Heart right ventricle (tissue), 16 donors: ENCODE measurements around the gene ZCCHC2. TPM values are rescaled to one million over a fixed set of nuclear protein-coding genes. Genes with fewer than 3 reads are reported as not detected.

ENCODE experiments used
- ATAC-seq, 8 donors: fragments of 200-7000 bp; cut with Tn5 transposase; one replicate each; pipeline ENCODE4 v1.9.1; 2020; ENCODE audit warnings: mild to moderate bottlenecking in 8 of 8, moderate library complexity in 8 of 8, moderate number of reproducible peaks in 1 of 8
- DNase-seq, 2 donors: peaks; one replicate each; pipeline ENCODE4 v3.0.0-alpha.2; 2020
- H3K27ac ChIP-seq, 10 donors: fragments of 200-600 bp; sonication (generic) in 2 of 10; one replicate each; pipeline versions ENCODE4 v1.5.0 to v1.8.0; 2020 to 2022; ENCODE audit warnings: mild to moderate bottlenecking in 3 of 10
- H3K27me3 ChIP-seq, 7 donors: fragments of 200-600 bp; one replicate each; pipeline ENCODE4 v1.8.0; 2021 to 2022; ENCODE audit warnings: mild to moderate bottlenecking in 2 of 7
- H3K36me3 ChIP-seq, 9 donors: fragments of 200-600 bp; sonication (generic) in 1 of 9; one replicate each; pipeline versions ENCODE4 v1.5.0 to v1.8.0; 2020 to 2022; ENCODE audit warnings: mild to moderate bottlenecking in 2 of 9
- H3K4me1 ChIP-seq, 9 donors: fragments of 200-600 bp; sonication (generic) in 1 of 9; one replicate each; pipeline versions ENCODE4 v1.5.0 to v1.8.0; 2020 to 2022; ENCODE audit warnings: mild to moderate bottlenecking in 4 of 9
- H3K4me3 ChIP-seq, 10 donors: fragments of 200-600 bp; sonication (generic) in 2 of 10; one replicate each; pipeline versions ENCODE4 v1.5.0 to v1.8.0; 2020 to 2022; ENCODE audit warnings: mild to moderate bottlenecking in 7 of 10, moderate library complexity in 2 of 10
- H3K9me3 ChIP-seq, 11 donors: fragments of 200-600 bp in 10 of 11; sonication (generic) in 2 of 11; one replicate each; pipeline versions ENCODE4 v1.5.0 to v1.8.0; 2013 to 2022; ENCODE audit warnings: mild to moderate bottlenecking in 2 of 11, control low read depth in 1 of 11, moderate library complexity in 1 of 11
- WGBS, 2 donors: extraction: QIAGEN DNeasy Blood & Tissue Kit; methylation state at CpG; one replicate each; pipeline ENCODE4 v1.1.7; 2013; ENCODE audit warnings: inconsistent platforms in 1 of 2; 5-methylcytosine and 5-hydroxymethylcytosine counted together
- intact Hi-C, 10 donors: fragments of 100-400 bp; cut with DNase I; formaldehyde crosslinking; loops; one replicate each; pipeline versions ENCODE4 v1.11.1 to v1.14.2; 2022
- polyA plus RNA-seq, 2 donors: library from polyadenylated mRNA; stranded (reverse); fragments of 200-250 nt; gene quantifications; one replicate each; pipeline ENCODE4 v1.2.3, GENCODE V29; 2013
- total RNA-seq, 10 donors: library from RNA; stranded (reverse); fragmentation: NEBNext Ultra II Directional in 3 of 10; extraction: Animal tissue kit (Norgen Biotek cat#: 25700) in 3 of 10; gene quantifications; one replicate each; pipeline versions ENCODE4 v1.2.1 to v1.2.4, GENCODE V29; 2021 to 2023
- TF ChIP-seq, protein P1 (sequence below), 9 donors: fragments of 200-600 bp; sonication (generic) in 2 of 9; IDR thresholded peaks; one replicate each; pipeline versions ENCODE4 v1.5.0 to v1.8.0; 2021 to 2022; ENCODE audit warnings: antibody characterized with exemption in 9 of 9, mild to moderate bottlenecking in 5 of 9, moderate library complexity in 1 of 9
- donor health status: Arrhythmogenic right ventricular cardiomyopathy.
- donor health status: ischemic (EF 13 %, LVEDD 7.1; RV severe dilation, severe dysfunction).
- donor health status: healthy with polysubstance abuse.
- donor health status: DM: no; HTN: yes; CAD: no.
- donor health status: DM: no; HTN: no; CAD: no.
- donor health status: ischemic (EF 25% LVEDD 6.9; RV normal size, moderate dysfunction).
- donor health status: ischemic (EF 25% LVEDD 5.7; RV mildly dilated, moderate dysfunction).
- donor health status: healthy.
- donor health status: DM: yes; HTN: yes; CAD: no.
- donor health status: Ischemic cardiomyopathy.
- donor health status: ischemic (EF 35%, LVEDD 5.7; RV mildly dilated, moderate dysfunction).
- donor health status: nonischemic (EF 11% LVEDD 7.7; RV severe dilation, severe dysfunction).
- donor health status: DM: yes; HTN: yes; CAD: no.
- donor health status: PGD.
- donor health status: ischemic (EF 29% LVEDD 5.4; RV normal size, mild dysfunction).
- donor health status: nonischemic (EF 23%, LVEDD 6.1; RV moderate dilation, normal function).

The ZCCHC2 gene
- total and polyA plus RNA-seq, 12 donors: 7.0 to 45.3 (median 19.1) TPM

DNA sequence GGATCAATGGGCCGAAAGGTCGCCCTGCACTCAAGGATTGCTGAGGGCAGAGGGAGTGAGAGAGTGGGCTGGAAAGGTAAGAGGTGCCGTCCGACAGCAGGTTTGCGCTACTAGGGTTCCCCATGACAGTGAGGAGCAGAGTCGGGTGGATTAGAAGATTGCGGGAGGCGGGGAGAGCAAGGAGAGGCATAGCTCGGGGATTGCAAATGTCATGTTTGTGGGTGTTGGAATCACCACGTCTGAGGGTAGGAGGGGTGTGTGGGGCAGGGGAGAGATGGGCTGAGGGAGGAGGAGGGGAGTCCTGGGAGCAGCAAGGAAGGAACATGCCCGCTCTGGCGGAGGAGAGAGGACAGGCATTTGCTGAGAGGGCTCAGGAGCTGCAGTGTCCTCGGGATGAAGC lies 81.2 kb downstream of the ZCCHC2 start:
- H3K9me3 ChIP-seq: peaks cover 0 to 4% (median 0%) of the 10 kb centered on the region in 11 donors
- H3K27me3 ChIP-seq: peaks cover 0 to 23% (median 10%) of the 10 kb centered on the region in 7 donors
- no peaks in the 10 kb centered on the region for H3K4me1 ChIP-seq
- no peak for ATAC-seq
- intact Hi-C loops: loop anchor here in 3 of 10 donors (10.0 kb wide), 3 partner anchors 51 to 771 kb away; no protein-coding TSS in a partner anchor
- no peak for DNase-seq
- H3K4me3 ChIP-seq: no peak overlapping the region
- TF ChIP-seq, protein P1, sequence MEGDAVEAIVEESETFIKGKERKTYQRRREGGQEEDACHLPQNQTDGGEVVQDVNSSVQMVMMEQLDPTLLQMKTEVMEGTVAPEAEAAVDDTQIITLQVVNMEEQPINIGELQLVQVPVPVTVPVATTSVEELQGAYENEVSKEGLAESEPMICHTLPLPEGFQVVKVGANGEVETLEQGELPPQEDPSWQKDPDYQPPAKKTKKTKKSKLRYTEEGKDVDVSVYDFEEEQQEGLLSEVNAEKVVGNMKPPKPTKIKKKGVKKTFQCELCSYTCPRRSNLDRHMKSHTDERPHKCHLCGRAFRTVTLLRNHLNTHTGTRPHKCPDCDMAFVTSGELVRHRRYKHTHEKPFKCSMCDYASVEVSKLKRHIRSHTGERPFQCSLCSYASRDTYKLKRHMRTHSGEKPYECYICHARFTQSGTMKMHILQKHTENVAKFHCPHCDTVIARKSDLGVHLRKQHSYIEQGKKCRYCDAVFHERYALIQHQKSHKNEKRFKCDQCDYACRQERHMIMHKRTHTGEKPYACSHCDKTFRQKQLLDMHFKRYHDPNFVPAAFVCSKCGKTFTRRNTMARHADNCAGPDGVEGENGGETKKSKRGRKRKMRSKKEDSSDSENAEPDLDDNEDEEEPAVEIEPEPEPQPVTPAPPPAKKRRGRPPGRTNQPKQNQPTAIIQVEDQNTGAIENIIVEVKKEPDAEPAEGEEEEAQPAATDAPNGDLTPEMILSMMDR (IDR thresholded peaks at IDR 0.05): no peak
- H3K27ac ChIP-seq: no peak overlapping the region
- no peaks in the 10 kb centered on the region for H3K36me3 ChIP-seq
- WGBS, 2 donors: 79 to 88% methylated on average over 13 of the region's 13 CpGs

DNA sequence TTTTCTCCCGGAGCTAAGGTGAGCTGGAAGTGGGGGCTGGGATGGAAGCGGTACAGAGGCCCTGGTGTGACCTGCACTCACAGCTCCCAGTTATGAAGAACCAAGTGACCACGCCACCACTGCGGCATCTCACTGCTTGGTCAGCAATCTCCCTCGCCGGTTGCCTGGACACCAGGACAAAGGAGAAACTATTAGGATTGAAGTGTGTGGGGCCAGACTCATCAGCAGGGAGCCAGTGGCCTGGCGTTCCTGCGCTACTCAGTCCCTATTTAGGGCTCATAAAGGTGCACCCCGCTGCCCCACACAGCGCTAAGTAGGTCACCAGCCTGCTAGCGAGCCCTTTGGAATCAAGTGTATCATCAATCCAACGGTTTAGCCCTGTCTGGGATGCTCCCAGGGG lies 82.9 kb downstream of the ZCCHC2 start:
- 94 to 96% methylated on average over 12 of the region's 12 CpGs for WGBS, 2 donors
- no peak for ATAC-seq
- DNase-seq: no peak
- peaks cover 0 to 12% (median 6%) of the 10 kb centered on the region in 7 donors for H3K27me3 ChIP-seq
- TF ChIP-seq, protein P1 (IDR thresholded peaks at IDR 0.05): no peak
- no peaks in the 10 kb centered on the region for H3K36me3 ChIP-seq
- peaks cover 0 to 11% (median 3%) of the 10 kb centered on the region in 9 donors for H3K4me1 ChIP-seq
- no peak overlapping the region for H3K27ac ChIP-seq
- intact Hi-C loops: loop anchor here in 3 of 10 donors (10.0 kb wide), 3 partner anchors 49 to 769 kb away; no protein-coding TSS in a partner anchor
- peaks cover 0 to 4% (median 0%) of the 10 kb centered on the region in 11 donors for H3K9me3 ChIP-seq
- H3K4me3 ChIP-seq: no peak overlapping the region

DNA sequence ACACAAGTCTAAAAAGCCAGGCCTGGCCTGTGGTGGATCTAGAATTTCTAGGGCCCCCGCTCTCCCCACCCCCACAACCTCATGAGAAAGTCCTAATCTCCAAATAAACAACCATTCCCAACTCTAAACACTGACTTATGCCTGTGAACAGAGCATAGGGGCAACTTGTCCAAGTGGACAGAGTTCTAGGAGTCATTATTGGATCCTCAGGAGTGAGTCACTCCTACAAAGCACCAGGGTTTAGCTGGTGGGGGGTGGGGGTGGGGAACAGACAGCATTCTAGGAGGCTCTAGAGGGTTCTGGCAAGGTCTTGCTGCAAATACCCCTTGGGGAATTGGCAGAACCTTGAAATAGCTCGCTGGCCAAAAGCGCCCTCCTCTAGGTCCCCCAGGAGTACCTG lies 83.3 kb downstream of the ZCCHC2 start:
- intact Hi-C loops: loop anchor here in 3 of 10 donors (10.0 kb wide), 3 partner anchors 49 to 769 kb away; no protein-coding TSS in a partner anchor
- peaks cover 0 to 10% (median 3%) of the 10 kb centered on the region in 7 donors for H3K27me3 ChIP-seq
- TF ChIP-seq, protein P1 (IDR thresholded peaks at IDR 0.05): no peak
- H3K4me1 ChIP-seq: peaks cover 2 to 15% (median 7%) of the 10 kb centered on the region in 9 donors
- H3K27ac ChIP-seq: no peak overlapping the region
- WGBS, 2 donors: 89 to 91% methylated on average over 3 of the region's 3 CpGs
- peaks cover 0 to 4% (median 0%) of the 10 kb centered on the region in 11 donors for H3K9me3 ChIP-seq
- H3K36me3 ChIP-seq: no peaks in the 10 kb centered on the region
- ATAC-seq (no peak), DNase-seq (no peak)
- no peak overlapping the region for H3K4me3 ChIP-seq

DNA sequence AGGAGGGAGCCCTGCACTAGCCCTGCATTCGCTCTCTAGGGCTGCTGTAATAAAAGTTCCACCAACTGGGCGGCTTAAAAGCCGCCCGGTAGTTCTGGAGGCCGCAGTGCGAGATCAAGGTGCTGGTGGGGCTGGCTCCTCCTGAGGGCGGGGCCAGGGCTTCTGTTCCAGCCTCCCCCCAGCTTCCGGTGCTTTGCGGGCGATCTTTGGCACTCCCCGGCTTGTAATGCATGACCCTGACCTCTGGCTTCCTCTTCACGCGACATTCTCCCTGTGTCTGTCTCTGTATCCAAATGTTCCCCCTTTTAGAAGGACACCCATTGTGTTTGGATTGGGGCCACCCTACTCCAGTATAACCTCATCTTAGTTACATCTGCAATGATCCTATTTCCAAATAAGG lies 84.5 kb downstream of the ZCCHC2 start:
- H3K36me3 ChIP-seq: no peaks in the 10 kb centered on the region
- WGBS, 2 donors: 84 to 89% methylated on average over 13 of the region's 13 CpGs
- no peak for DNase-seq
- H3K4me1 ChIP-seq: peaks cover 6 to 27% (median 18%) of the 10 kb centered on the region in 9 donors
- H3K27ac ChIP-seq: no peak overlapping the region
- TF ChIP-seq, protein P1 (IDR thresholded peaks at IDR 0.05): no peak
- ATAC-seq: no peak
- peaks cover 0 to 9% (median 0%) of the 10 kb centered on the region in 7 donors for H3K27me3 ChIP-seq
- H3K4me3 ChIP-seq: no peak overlapping the region
- H3K9me3 ChIP-seq: peaks cover 0 to 4% (median 0%) of the 10 kb centered on the region in 11 donors
- intact Hi-C loops: loop anchor here in 3 of 10 donors (10.0 kb wide), 3 partner anchors 47 to 767 kb away; no protein-coding TSS in a partner anchor
